GM04503 (cell line): ENCODE results near the gene SLC25A3.
"Not testable (repeated sequence)": the region's sequence is repeated elsewhere in the genome, so short reads cannot be mapped to it uniquely, and the experiment has no call there.

ENCODE experiments used
- DNase-seq: peaks from one replicate; pipeline ENCODE4 v3.0.0-alpha.2; 2012; ENCODE audit warnings: low read depth

Gene SLC25A3

DNA sequence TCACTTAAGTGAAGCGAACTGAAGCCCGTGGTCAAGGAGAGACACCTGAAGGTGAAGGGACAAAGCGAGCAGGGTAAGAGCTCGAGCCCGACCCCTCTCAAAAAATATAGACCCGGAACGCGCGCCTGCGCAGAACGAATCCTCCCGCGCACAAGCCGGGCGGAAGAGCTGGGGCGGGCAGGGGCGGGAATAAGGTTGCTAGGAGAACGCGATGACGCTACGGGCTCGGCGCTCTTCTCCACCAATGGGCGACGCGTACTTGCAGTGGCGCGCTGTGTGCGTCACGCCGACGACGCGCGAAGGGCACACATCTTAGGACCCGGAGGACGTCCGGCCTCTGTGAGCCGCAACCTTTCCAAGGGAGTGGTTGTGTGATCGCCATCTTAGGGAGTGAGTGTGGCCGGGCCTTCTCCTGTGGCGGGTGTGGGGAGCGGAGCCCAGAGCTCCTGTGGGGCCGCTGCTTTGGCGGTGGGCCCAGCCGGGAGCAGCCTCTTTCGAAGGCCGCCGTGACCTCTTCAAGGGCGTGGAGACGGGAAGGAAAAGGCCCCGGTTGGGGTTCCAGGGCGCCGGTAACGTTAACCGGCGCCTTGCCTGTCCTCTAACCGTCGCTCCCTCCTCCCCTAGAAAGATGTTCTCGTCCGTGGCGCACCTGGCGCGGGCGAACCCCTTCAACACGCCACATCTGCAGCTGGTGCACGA lies at the start of gene SLC25A3:
Gene SLC25A3, plus strand, starts transcription at position 336 of the 699 bp plus-strand sequence. Its CDS starts 293 bp downstream, at position 629.
- peak; percentile 83 for DNase-seq

DNA sequence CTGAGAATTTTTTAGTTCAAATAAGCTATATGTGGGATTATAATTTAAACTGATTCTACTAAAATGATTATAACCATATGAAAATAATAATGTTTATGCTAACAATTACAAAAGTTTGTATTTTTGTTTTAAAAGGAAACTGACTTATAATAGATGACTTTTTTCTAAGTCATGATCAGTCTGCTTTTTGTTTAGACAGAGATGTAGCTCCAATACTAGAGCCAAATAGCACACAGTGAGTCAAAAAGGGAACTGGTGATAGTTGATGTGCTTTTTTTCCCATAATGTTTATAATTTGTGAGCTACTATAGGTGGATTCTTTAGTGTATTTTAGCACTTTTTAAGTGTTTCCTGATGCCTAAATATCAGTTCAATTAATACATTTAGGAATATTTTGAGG lies 49.8 kb upstream of the SLC25A3 start:
- no peak for DNase-seq

DNA sequence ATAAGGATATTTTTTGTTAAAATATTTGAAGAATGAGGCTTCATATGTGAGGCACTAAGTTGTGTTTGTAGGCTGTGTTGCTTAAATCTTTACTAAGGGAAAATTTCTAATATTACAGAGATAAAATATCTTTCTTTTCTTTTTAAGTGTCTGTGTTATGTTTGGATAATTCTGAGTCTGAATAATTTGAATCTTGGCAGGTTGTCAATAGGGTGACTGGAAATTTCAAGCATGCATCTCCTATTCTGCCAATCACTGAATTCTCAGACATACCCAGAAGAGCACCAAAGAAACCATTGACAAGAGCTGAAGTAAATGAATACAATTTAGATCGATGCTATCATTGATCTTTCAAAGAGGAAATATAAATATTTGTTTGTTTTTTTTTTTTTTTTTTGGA lies 48.7 kb upstream of the SLC25A3 start:
- no peak for DNase-seq

- DNase-seq: no peak
These were observed 43.9 kb upstream of the SLC25A3 start for GRCh38 chr12:98549371-98550110.

DNA sequence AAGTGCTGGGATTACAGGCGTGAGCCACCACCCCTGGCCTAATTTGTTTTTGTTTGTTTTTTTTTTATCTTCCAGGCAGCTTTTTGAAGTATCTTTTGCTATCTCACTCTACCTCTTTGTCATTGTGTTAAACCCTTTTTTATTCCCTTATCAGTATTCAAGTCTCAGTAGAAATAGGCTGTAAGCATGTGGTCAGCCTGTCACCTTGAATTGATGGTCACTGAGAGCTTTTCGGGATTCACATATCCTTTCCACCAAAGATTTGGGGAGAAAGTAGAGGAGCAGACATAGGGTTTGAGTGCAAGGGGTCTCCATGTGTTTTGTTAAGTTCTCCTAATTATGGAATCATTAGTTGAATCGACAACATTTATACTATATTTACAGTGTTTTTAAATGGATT lies 41.7 kb upstream of the SLC25A3 start:
- DNase-seq: no peak

GRCh38 chr12:98558097-98558496 lies 35.4 kb upstream of the SLC25A3 start:
- DNase-seq: not testable (repeated sequence)

GRCh38 chr12:98559666-98560065 lies 33.8 kb upstream of the SLC25A3 start:
- no peak for DNase-seq

DNA sequence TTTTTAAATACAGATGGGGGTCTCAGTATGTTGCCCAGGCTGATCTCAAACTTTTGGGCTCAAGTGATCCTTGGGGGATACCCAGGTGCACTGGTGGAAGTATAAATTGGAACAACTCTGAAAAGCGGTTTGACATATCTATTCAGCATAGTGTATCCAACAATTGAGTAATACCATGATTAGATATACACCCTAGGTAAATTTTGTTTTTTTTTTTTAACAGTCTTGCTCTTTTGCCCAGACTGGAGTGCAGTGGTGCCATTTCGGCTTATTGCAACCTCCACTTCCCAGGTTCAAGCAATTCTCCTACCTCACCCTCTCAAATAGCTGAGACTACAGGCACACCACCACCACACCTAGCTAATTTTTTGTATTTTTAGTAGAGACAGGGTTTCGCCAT lies 31.6 kb upstream of the SLC25A3 start:
- no peak for DNase-seq

DNA sequence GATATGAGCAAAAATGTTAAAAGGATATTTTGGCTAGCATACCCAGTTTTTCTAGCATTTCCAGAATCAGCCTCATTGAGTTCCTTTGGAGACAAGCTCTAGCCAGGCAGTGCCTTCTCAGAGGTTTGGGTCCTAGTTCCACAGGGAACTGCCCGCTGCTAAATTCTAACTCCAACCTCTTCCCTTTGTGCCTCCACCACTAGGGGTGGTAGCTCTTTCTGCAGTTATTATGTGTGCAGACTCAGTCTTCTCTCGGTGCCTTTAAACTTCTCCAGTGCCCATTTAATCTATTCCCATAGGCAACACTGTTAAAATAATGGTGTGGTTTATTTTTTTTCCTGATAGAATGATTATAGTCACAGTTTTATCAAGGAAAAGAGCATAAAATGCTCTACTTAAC lies 21.5 kb upstream of the SLC25A3 start:
- no peak for DNase-seq

DNA sequence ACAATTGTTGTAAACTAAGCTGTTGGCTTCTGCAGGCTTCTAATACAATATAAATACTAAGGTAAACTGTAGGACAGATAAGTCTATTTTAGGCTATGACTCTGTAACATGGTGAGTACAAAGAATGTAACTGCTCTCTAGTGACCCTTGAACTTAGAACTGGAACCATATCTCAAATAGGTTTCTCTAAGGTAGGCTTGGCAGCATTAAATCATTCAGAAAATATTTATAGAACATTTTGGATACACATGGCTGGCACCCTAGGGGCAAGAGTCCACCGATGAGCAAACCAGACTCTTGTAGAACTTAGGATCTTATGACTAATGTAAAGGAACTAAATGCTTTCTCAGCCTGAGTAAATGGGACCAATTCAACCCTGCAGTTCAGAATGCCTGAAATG lies 19.4 kb upstream of the SLC25A3 start:
- no peak for DNase-seq

GRCh38 chr12:98575013-98575412 lies 18.5 kb upstream of the SLC25A3 start:
- DNase-seq: no peak

GRCh38 chr12:98576795-98577194 lies 16.7 kb upstream of the SLC25A3 start:
- DNase-seq: not testable (repeated sequence)

DNA sequence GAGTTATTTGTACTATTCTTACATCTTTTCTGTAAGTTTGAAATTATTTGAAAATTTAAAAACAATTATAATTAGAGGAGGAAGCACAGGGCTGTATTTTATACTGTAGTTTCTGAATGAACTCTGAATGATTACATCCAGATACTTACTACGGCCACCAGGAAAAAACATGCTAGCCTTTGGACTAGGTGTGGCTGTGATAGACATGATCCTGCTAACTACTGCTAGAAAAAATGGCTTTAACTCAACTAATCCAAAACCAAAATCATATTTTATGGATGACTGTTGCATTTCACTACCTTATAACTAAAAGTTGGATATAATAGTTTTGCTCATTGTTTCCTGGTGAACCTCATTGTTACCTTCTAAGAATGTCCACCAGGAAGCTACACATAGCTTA lies 15.1 kb upstream of the SLC25A3 start:
- DNase-seq: no peak

DNA sequence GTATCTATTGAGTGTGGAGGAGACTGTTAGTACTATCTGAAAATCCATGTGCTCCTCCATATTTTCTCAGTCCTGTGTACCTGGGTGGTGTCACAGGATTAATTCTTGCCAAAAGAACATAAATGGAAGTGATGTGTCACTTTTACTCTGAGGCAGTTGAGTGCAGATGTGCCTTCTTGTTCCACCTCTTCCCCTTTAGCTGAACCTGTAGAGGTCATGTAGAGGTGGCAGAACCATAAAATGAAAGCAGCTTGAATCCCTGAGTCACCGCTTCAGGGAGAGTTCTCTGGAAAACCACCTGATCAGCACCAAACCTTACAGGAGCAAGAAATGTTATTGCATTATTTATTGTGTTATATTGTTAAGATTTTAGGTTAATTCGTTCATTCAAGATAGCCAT lies 14.7 kb upstream of the SLC25A3 start:
- DNase-seq: no peak

GRCh38 chr12:98579347-98579746 lies 14.1 kb upstream of the SLC25A3 start:
- no peak for DNase-seq

- no peak for DNase-seq
These were observed 13.7 kb upstream of the SLC25A3 start for GRCh38 chr12:98579835-98580234.

- no peak for DNase-seq
These were observed 12.8 kb upstream of the SLC25A3 start for GRCh38 chr12:98580695-98581094.

- no peak for DNase-seq
These were observed 12.4 kb upstream of the SLC25A3 start for GRCh38 chr12:98581101-98581500.

GRCh38 chr12:98582093-98582492 lies 11.4 kb upstream of the SLC25A3 start:
- no peak for DNase-seq

GRCh38 chr12:98587084-98587483 lies 6.4 kb upstream of the SLC25A3 start:
- no peak for DNase-seq

DNA sequence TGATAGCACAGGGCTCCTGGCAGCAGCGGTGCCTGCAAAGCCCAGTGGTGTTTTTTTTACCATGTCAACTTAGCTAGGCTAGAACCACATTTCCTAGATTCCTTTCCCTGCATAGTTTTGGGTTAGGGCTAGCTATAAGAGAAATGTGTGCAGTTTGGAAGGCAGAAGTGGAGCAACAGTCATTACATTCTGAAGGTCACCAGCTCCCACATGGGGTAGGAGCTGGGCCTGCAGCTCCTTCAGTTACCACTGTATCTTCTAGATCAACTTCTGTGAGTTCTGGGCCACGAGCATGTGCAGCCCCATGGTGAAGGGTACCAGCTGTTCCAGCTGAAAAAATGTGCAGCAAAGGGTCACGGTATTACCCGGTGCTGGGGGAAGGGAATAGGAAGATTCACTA lies 2.3 kb upstream of the SLC25A3 start:
- DNase-seq: no peak

DNA sequence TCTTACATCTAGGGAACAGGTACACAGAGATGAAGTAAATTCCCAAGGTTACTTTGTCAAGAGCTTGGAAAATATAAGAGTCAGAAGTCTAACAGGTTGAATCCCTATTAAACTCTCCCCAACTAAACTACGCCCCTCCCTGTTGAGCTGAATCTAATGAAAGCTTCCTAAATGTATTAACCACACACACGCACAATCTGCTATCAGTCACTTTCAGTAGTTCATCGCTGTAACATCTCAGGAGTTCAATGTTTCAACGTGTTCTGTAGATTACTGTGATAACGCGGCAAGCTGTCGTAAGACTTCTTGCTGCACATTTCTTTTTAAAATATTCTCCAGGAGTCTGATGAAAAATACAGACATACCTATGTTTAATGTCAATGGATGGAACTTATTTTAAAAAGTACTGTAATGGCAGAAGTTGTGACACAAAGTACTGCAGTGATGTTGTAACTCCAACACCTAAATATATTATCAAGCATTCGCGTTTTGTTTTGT lies 612 bp upstream of the SLC25A3 start:
- no peak for DNase-seq

DNA sequence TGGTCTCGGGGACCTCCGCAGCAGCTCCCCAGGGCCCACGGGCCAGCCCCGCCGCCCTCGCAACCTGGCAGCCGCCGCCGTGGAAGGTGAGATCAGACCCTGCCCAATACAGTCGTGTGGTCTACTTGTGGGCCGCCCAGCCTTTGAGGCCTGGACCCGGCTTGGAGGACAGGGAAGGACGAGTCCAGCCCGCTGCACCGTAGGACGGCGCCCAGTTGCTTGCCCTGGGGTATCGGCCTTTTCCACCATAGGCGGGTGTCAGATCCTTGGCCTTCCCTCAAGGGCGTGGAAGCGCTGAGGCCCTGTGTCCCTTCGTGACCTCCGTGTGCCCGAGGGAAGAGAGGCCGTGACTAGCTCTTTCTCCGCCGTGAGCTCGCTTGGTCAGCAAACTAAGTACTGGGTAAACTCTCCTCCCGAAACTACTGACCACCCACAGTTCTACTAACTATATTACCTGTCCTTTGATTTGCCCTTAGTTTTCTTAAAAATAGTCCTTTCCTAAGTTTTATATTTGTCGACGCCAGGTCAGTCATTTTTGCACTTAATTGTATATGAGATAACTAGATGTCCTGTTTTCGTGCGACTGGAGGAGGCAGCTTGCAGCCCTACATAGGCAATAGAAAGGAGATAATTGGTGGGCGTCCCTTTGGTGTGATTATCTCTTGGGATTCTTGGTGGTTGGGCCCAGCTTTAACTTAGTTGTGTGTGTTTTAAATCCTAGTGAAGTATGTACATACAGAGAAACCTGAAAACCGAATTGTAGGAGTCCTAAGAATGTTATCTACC lies 757 bp downstream of the SLC25A3 start:
- no peak for DNase-seq
